ENCODE measurements around the gene GSTA4.

DNA sequence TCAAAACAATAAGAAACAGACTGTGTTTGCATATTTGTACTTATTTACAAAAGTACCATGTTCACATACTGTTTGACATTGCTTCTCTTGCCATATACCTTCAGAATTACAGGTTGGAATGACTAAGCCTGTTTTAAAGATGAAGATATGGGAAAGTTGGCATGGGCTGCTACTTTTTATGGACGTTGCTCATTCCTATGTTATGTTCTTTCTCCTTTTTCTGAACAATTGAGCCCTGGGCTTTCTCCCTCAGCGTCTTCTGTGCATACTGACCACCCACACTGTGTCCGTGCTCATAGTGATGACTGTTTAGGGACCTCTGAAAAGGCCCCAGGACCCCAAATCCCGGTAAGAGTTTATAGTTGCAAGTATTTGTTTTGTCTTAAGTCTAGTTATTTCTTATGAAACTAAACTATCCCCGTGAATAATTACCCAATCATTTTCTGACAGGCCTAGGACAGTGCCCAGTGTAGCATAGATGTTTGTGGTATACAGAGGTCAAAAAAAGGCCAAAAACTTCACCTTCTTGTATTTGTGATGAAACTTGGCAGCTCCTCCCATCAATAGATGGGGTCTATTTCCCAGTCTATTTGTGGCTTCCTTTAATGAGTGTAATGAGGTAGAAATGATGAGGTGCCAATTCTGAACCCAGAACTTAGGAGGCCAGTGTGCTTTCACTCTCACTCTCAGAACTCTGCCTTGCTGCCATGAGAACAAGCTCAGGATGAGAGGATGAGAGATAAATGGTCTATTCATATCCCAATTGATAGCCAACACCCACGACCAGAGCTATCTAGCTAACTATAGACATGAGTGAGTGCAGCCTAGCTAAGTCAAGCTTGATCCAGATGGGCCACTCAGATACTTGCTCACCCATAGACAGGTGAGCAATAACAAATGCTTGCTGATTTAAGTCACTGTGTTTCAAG, 40.9 kb downstream of the GSTA4 start:
- TF ChIP-seq, protein P1, sequence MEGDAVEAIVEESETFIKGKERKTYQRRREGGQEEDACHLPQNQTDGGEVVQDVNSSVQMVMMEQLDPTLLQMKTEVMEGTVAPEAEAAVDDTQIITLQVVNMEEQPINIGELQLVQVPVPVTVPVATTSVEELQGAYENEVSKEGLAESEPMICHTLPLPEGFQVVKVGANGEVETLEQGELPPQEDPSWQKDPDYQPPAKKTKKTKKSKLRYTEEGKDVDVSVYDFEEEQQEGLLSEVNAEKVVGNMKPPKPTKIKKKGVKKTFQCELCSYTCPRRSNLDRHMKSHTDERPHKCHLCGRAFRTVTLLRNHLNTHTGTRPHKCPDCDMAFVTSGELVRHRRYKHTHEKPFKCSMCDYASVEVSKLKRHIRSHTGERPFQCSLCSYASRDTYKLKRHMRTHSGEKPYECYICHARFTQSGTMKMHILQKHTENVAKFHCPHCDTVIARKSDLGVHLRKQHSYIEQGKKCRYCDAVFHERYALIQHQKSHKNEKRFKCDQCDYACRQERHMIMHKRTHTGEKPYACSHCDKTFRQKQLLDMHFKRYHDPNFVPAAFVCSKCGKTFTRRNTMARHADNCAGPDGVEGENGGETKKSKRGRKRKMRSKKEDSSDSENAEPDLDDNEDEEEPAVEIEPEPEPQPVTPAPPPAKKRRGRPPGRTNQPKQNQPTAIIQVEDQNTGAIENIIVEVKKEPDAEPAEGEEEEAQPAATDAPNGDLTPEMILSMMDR (conservative IDR thresholded peaks at IDR 0.05 in 1 of 2, IDR thresholded peaks at IDR 0.05 in 1 of 2; ENCODE audit: extremely low read depth in 1 of 2, insufficient read depth in 1 of 2, low read depth in 1 of 2, low read length in 2 of 2) = no peak
- no peak for TF ChIP-seq EZH2 (IDR thresholded peaks at IDR 0.05; ENCODE audit: borderline replicate concordance, low read length)
